HepG2 (cell line): ENCODE measurements around the gene OR10V1. TPM values are rescaled to one million over a fixed set of nuclear protein-coding genes. Genes with fewer than 3 reads are reported as not detected.

Experiments used
- ASH2L ChIP-seq: fragments of 300-600, 200-600 bp; sonication (generic); IDR thresholded peaks from 2 replicates; pipeline ENCODE4 v1.7.0; 2017; ENCODE audit warnings: low read depth, mild to moderate bottlenecking, moderate library complexity, mixed read lengths, low read length; ENCODE audit not compliant: insufficient read length
- CAMTA2 ChIP-seq: sonication (generic); formaldehyde crosslinking; IDR thresholded peaks from 2 replicates; pipeline ENCODE4 v1.4.0; 2020; ENCODE audit warnings: mild to moderate bottlenecking, missing genetic modification reagents, borderline replicate concordance
- CEBPG ChIP-seq: IDR thresholded peaks from 2 replicates; pipeline ENCODE4 v1.6.1; 2016
- GFI1 ChIP-seq: sonication (generic); formaldehyde crosslinking; IDR thresholded peaks from 2 replicates; pipeline ENCODE4 v1.5.0; 2020; ENCODE audit warnings: missing genetic modification reagents, mild to moderate bottlenecking, borderline replicate concordance
- HOXA3 ChIP-seq: sonication (generic); formaldehyde crosslinking; IDR thresholded peaks from 2 replicates; pipeline ENCODE4 v1.5.0; 2020; ENCODE audit warnings: missing genetic modification reagents
- KMT2A ChIP-seq: sonication (generic); formaldehyde crosslinking; IDR thresholded peaks from 2 replicates; pipeline ENCODE4 v1.4.0; 2020; ENCODE audit warnings: missing genetic modification reagents
- MED1 ChIP-seq: sonication (generic); formaldehyde crosslinking; IDR thresholded peaks from 2 replicates; pipeline ENCODE4 v1.4.0; 2020; ENCODE audit warnings: missing genetic modification reagents
- NFE2L1 ChIP-seq: sonication (generic); formaldehyde crosslinking; IDR thresholded peaks from 2 replicates; pipeline ENCODE4 v1.4.0; 2020; ENCODE audit warnings: missing genetic modification reagents, mild to moderate bottlenecking, borderline replicate concordance
- NONO ChIP-seq, 2 experiments: fragments of 450-650 bp in 1 of 2; sonication (generic) in 1 of 2; formaldehyde crosslinking in 1 of 2; IDR thresholded peaks in 1 of 2; conservative IDR thresholded peaks in 1 of 2; 2 replicates each; pipeline versions ENCODE4 v1.6.1 to v1.8.0; 2017 to 2022; ENCODE audit warnings: mild to moderate bottlenecking in 1 of 2, missing genetic modification reagents in 1 of 2, moderate library complexity in 1 of 2
- PAWR ChIP-seq: sonication (generic); formaldehyde crosslinking; IDR thresholded peaks from 2 replicates; pipeline ENCODE4 v1.4.0; 2020; ENCODE audit warnings: missing genetic modification reagents, mild to moderate bottlenecking, borderline replicate concordance
- PLRG1 ChIP-seq: fragments of 450-650 bp; conservative IDR thresholded peaks from 2 replicates; pipeline ENCODE4 v1.6.1; 2016
- POLR2AphosphoS5 ChIP-seq: IDR thresholded peaks from 2 replicates; pipeline ENCODE4 v1.6.1; 2012; ENCODE audit warnings: low read depth, low read length
- REL ChIP-seq: sonication (generic); formaldehyde crosslinking; conservative IDR thresholded peaks from 2 replicates; pipeline ENCODE4 v1.8.0; 2022; ENCODE audit warnings: mild to moderate bottlenecking, missing genetic modification reagents, moderate library complexity
- SMC3 ChIP-seq: IDR thresholded peaks from 2 replicates; pipeline ENCODE4 v1.6.1; 2011; ENCODE audit warnings: low read length, improper control_type of control experiment
- SP2 ChIP-seq: sonication (generic); formaldehyde crosslinking; IDR thresholded peaks from 2 replicates; pipeline ENCODE4 v1.5.1; 2020; ENCODE audit warnings: mild to moderate bottlenecking, missing genetic modification reagents
- THAP11 ChIP-seq: IDR thresholded peaks from 2 replicates; pipeline ENCODE4 v1.6.1; 2016; ENCODE audit warnings: missing biosample characterization, missing genetic modification reagents
- ZBTB3 ChIP-seq: sonication (generic); formaldehyde crosslinking; IDR thresholded peaks from 2 replicates; pipeline ENCODE4 v1.4.0; 2020; ENCODE audit warnings: low read depth, mild to moderate bottlenecking, moderate library complexity, missing genetic modification reagents, borderline replicate concordance
- ZC3H13 ChIP-seq: sonication (generic); formaldehyde crosslinking; IDR thresholded peaks from 2 replicates; pipeline ENCODE4 v1.8.1; 2023; ENCODE audit warnings: mild to moderate bottlenecking, missing genetic modification reagents, moderate library complexity
- ZFP90 ChIP-seq: sonication (generic); formaldehyde crosslinking; IDR thresholded peaks from 2 replicates; pipeline ENCODE4 v1.8.0; 2022; ENCODE audit warnings: missing genetic modification reagents, mild to moderate bottlenecking, inconsistent platforms, borderline replicate concordance
- ZNF224 ChIP-seq: sonication (generic); formaldehyde crosslinking; IDR thresholded peaks from 2 replicates; pipeline ENCODE4 v1.5.0; 2020; ENCODE audit warnings: mild to moderate bottlenecking, missing genetic modification reagents
- ZNF484 ChIP-seq: sonication (generic); formaldehyde crosslinking; IDR thresholded peaks from 2 replicates; pipeline ENCODE4 v1.5.1; 2020; ENCODE audit warnings: mild to moderate bottlenecking, low read depth, missing genetic modification reagents, borderline replicate concordance
- ZNF598 ChIP-seq: sonication (generic); formaldehyde crosslinking; IDR thresholded peaks from 2 replicates; pipeline ENCODE4 v1.5.1; 2020; ENCODE audit warnings: mild to moderate bottlenecking, missing genetic modification reagents, borderline replicate concordance
- ZNF607 ChIP-seq: sonication (generic); formaldehyde crosslinking; IDR thresholded peaks from 2 replicates; pipeline ENCODE4 v1.5.1; 2020; ENCODE audit warnings: missing genetic modification reagents, mild to moderate bottlenecking, borderline replicate concordance
- polyA plus RNA-seq, 8 experiments: library from polyadenylated mRNA; depleted of rRNA in 3 of 8; stranded (reverse) in 7 of 8; unstranded in 1 of 8; fragments of >200 nt; fragmentation: Illumina TruSeq in 4 of 8; extraction: Trizol in 4 of 8; gene quantifications; 2 replicates each; pipeline versions ENCODE4 v1.2.1 to v1.2.3, GENCODE V29; 2011 to 2016; ENCODE audit warnings: low read depth in 4 of 8, missing spikeins in 1 of 8, mixed read lengths in 1 of 8; ENCODE audit not compliant: insufficient read depth in 1 of 8
- total RNA-seq, 5 experiments: library from RNA; depleted of rRNA; stranded (reverse); fragments of >200 nt; fragmentation: Illumina TruSeq; extraction: Trizol; gene quantifications; 2 replicates each; pipeline ENCODE4 v1.2.3, GENCODE V29; 2016; ENCODE audit warnings: low read depth in 1 of 5
- TF ChIP-seq, protein P1 (sequence below): sonication (generic); formaldehyde crosslinking; IDR thresholded peaks from 2 replicates; pipeline ENCODE4 v1.5.0; 2020; ENCODE audit warnings: mild to moderate bottlenecking, missing genetic modification reagents, borderline replicate concordance
- TF ChIP-seq, protein P2 (sequence below): sonication (generic); formaldehyde crosslinking; IDR thresholded peaks from 2 replicates; pipeline ENCODE4 v1.5.1; 2020; ENCODE audit warnings: missing genetic modification reagents, mild to moderate bottlenecking, borderline replicate concordance
- TF ChIP-seq, protein P3 (sequence below): sonication (generic); formaldehyde crosslinking; IDR thresholded peaks from 2 replicates; pipeline ENCODE4 v1.4.0; 2020; ENCODE audit warnings: missing genetic modification reagents

OR10V1 gene
- total and polyA plus RNA-seq, 2 of the 13 experiments (the other 11 are each of a cell fraction or from before 2014, with no cell fraction given): not detected

DNA sequence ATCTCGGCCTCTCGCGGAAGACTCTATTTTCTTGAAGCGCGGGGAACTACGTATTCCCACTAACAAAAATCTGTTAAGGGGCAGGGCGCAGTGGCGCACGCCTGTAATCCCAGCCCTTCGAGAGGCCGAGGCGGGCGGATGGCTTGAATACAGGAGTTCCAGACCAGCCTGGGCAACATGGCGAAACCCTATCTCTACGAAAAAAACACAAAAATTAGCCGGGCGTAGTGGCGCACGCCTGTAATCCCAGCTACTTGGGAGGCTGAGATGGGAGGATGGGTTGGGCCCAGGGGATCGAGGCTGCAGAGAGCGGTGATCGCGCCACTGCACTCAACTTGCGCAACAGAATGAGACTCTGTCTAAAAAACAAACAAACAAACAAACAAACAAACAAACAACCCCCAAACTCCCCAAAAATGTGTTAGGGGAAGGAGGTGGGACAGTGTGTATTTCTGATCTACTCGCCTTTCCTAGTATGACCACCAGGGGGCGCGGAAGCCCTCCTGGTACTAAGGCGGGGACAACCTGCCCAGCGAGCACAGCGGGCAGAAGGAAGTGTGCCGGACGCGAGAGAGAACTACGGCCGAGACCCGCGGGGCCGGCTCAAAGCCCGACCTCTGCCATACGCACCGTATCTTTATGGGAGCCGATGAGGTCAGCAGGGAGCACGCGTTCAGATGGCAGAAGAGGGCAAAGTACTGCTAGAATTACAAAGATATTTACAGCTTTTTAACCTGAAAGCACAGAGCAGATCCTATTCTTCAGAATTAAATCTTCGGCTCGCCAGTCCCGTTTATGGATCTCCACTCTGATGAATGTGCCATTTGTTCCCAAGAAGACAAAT, 40.2 kb upstream of the OR10V1 start (continued):
- peak; percentile 64; the same call in 1 of the 2 replicates for TF ChIP-seq KMT2A (CRISPR knock-in tag)
- no peak for TF ChIP-seq ZC3H13
- 0 out of 2 replicates have a peak, but pooled peaks have one; percentile 28 for TF ChIP-seq ZNF224 (CRISPR knock-in tag)
- TF ChIP-seq CAMTA2 (CRISPR knock-in tag): no peak
- no peak for TF ChIP-seq NONO (IDR thresholded peaks at IDR 0.05)
- TF ChIP-seq NONO (CRISPR knock-in tag; conservative IDR thresholded peaks at IDR 0.05): no peak
- TF ChIP-seq, protein P1, sequence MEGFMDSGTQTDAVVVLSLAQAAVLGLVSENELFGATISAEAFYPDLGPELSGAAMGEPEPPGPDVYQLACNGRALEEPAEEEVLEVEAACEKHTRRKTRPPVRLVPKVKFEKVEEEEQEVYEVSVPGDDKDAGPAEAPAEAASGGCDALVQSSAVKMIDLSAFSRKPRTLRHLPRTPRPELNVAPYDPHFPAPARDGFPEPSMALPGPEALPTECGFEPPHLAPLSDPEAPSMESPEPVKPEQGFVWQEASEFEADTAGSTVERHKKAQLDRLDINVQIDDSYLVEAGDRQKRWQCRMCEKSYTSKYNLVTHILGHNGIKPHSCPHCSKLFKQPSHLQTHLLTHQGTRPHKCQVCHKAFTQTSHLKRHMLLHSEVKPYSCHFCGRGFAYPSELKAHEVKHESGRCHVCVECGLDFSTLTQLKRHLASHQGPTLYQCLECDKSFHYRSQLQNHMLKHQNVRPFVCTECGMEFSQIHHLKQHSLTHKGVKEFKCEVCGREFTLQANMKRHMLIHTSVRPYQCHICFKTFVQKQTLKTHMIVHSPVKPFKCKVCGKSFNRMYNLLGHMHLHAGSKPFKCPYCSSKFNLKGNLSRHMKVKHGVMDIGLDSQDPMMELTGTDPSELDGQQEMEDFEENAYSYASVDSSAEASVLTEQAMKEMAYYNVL: 0 out of 2 replicates have a peak, but pooled peaks have one; percentile 41
- TF ChIP-seq, protein P2, sequence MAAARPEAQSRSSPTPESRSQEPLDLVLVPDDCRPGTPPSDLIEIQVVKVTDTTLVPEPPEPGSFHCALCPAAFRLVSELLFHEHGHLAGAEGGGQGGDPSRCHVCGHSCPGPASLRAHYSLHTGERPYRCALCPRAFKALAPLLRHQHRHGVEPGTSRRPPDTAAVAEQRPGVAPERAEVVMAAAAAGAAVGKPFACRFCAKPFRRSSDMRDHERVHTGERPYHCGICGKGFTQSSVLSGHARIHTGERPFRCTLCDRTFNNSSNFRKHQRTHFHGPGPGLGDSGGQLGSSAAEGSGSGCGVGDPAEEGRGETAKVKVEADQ (CRISPR knock-in tag): 0 out of 2 replicates have a peak, but pooled peaks have one; percentile 62
- no peak for TF ChIP-seq SP2
- TF ChIP-seq NFE2L1 (CRISPR knock-in tag): no peak
- TF ChIP-seq PLRG1: no peak
- TF ChIP-seq ASH2L: no peak
- no peak for TF ChIP-seq PAWR (CRISPR knock-in tag)
- 0 out of 2 replicates have a peak, but pooled peaks have one; percentile 28 for TF ChIP-seq GFI1 (CRISPR knock-in tag)
- TF ChIP-seq POLR2AphosphoS5: no peak
- TF ChIP-seq ZNF484 (CRISPR knock-in tag): no peak
- peak; percentile 42; the same call in 1 of the 2 replicates for TF ChIP-seq MED1 (CRISPR knock-in tag)
- TF ChIP-seq CEBPG (CRISPR knock-in tag): 0 out of 2 replicates have a peak, but pooled peaks have one; percentile 5
- TF ChIP-seq ZNF607 (CRISPR knock-in tag): peak; percentile 33; the same call in 1 of the 2 replicates
- TF ChIP-seq THAP11 (CRISPR knock-in tag): peak; percentile 52; the same call in 1 of the 2 replicates
- TF ChIP-seq, protein P3, sequence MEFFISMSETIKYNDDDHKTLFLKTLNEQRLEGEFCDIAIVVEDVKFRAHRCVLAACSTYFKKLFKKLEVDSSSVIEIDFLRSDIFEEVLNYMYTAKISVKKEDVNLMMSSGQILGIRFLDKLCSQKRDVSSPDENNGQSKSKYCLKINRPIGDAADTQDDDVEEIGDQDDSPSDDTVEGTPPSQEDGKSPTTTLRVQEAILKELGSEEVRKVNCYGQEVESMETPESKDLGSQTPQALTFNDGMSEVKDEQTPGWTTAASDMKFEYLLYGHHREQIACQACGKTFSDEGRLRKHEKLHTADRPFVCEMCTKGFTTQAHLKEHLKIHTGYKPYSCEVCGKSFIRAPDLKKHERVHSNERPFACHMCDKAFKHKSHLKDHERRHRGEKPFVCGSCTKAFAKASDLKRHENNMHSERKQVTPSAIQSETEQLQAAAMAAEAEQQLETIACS (CRISPR knock-in tag): no peak
- peak; percentile 74 for TF ChIP-seq HOXA3
- peak; percentile 76 for TF ChIP-seq SMC3
- no peak for TF ChIP-seq REL (CRISPR knock-in tag)
- 0 out of 2 replicates have a peak, but pooled peaks have one; percentile 45 for TF ChIP-seq ZFP90 (CRISPR knock-in tag)
- peak; percentile 60; the same call in 1 of the 2 replicates for TF ChIP-seq ZNF598
- TF ChIP-seq ZBTB3 (CRISPR knock-in tag): no peak
